T47D (cell line): Measurements from ENCODE around the gene HSPA6.
"Not testable (repeated sequence)": the region's sequence is repeated elsewhere in the genome, so short reads cannot be mapped to it uniquely, and the experiment has no call there.

Experiments
- DNase-seq, 2 experiments: peaks; one replicate each; pipeline versions ENCODE4 v3.0.0 to v3.0.0-alpha.2; 2011 to 2012; ENCODE audit warnings: low read depth in 1 of 2, low spot score in 1 of 2
- JUND ChIP-seq: IDR thresholded peaks from 2 replicates; pipeline ENCODE4 v1.6.1; 2012; ENCODE audit warnings: low read depth
- in situ Hi-C: cut with HindIII; loops from 2 replicates; pipeline ENCODE4 v1.10.0; 2016; ENCODE audit warnings: low sequenced_read_pairs, low pct_unique_long_range_greater_than_20kb

Gene HSPA6

GRCh38 chr1:161523817-161524741, at the start of gene HSPA6:
Gene HSPA6, plus strand, starts transcription at chr1:161524540. Its CDS starts 119 bp downstream, at chr1:161524659.
- peak; percentile 81 to 83 for DNase-seq
- in situ Hi-C loops, result not testable (repeated sequence)

- in situ Hi-C loops, result not testable (repeated sequence)
Measured at GRCh38 chr1:161477711-161478110, 46.6 kb upstream of the HSPA6 start.

GRCh38 chr1:161478985-161479384, 45.4 kb upstream of the HSPA6 start:
- in situ Hi-C loops, result no loop called here
- DNase-seq, result no peak
- TF ChIP-seq JUND, result no peak

More at GRCh38 chr1:161477711-161478110, 46.6 kb upstream of the HSPA6 start:
- not testable (repeated sequence) for DNase-seq

- in situ Hi-C loops, result no loop called here
- DNase-seq, result no peak
- TF ChIP-seq JUND, result no peak
Measured at GRCh38 chr1:161480381-161481035, 43.8 kb upstream of the HSPA6 start.

- DNase-seq, result peak in 1 of 2 experiments; percentile 68
Measured at GRCh38 chr1:161481624-161482392, 42.5 kb upstream of the HSPA6 start.

GRCh38 chr1:161482610-161483009, 41.7 kb upstream of the HSPA6 start:
- in situ Hi-C loops, result no loop called here
- DNase-seq, result no peak
- no peak for TF ChIP-seq JUND

More at GRCh38 chr1:161481624-161482392, 42.5 kb upstream of the HSPA6 start:
- in situ Hi-C loops, result no loop called here
- TF ChIP-seq JUND, result no peak

GRCh38 chr1:161483361-161483760, 41.0 kb upstream of the HSPA6 start:
- TF ChIP-seq JUND, result no peak
- DNase-seq, result no peak
- in situ Hi-C loops, result no loop called here

- peak in 1 of 2 experiments; percentile 20 for DNase-seq
- in situ Hi-C loops, result no loop called here
- no peak for TF ChIP-seq JUND
Measured at GRCh38 chr1:161484613-161485012, 39.7 kb upstream of the HSPA6 start.

GRCh38 chr1:161486806-161487741, 37.3 kb upstream of the HSPA6 start:
- in situ Hi-C loops, result no loop called here
- no peak for TF ChIP-seq JUND
- DNase-seq, result peak; percentile 44 to 73

GRCh38 chr1:161491472-161491871, 32.9 kb upstream of the HSPA6 start:
- no peak for TF ChIP-seq JUND
- in situ Hi-C loops, result no loop called here
- DNase-seq, result no peak

- in situ Hi-C loops, result no loop called here
- TF ChIP-seq JUND, result no peak
- DNase-seq, result no peak
Measured at GRCh38 chr1:161492827-161493226, 31.5 kb upstream of the HSPA6 start.
